GF-D8 (cell line): ENCODE measurements around the gene ETV3L.
"Not testable (repeated sequence)": the region's sequence is repeated elsewhere in the genome, so short reads cannot be mapped to it uniquely, and the experiment has no call there.

Source experiments
- DNase-seq: peaks from one replicate; lab custom pipeline; 2025; lab: John Stamatoyannopoulos, UW

The ETV3L gene

GRCh38 chr1:157105298-157105987 lies 5.8 kb upstream of the ETV3L start:
- DNase-seq = no peak

- no peak for DNase-seq
These were observed 5.1 kb upstream of the ETV3L start for GRCh38 chr1:157104598-157105293.

- DNase-seq = no peak
These were observed 3.7 kb upstream of the ETV3L start for GRCh38 chr1:157103268-157103667.

GRCh38 chr1:157101149-157101548 lies 1.5 kb upstream of the ETV3L start:
- DNase-seq = no peak

- not testable (repeated sequence) for DNase-seq
These were observed 498 bp downstream of the ETV3L start for GRCh38 chr1:157098987-157099632.

- DNase-seq = no peak
These were observed 1.1 kb downstream of the ETV3L start for GRCh38 chr1:157098519-157098918.

- DNase-seq = no peak
These were observed 1.9 kb downstream of the ETV3L start for GRCh38 chr1:157097692-157098091.

- DNase-seq = no peak
These were observed 2.7 kb downstream of the ETV3L start for GRCh38 chr1:157096881-157097280.

GRCh38 chr1:157095551-157095950 lies 4.1 kb downstream of the ETV3L start:
- DNase-seq = no peak

GRCh38 chr1:157095091-157095490 lies 4.5 kb downstream of the ETV3L start:
- no peak for DNase-seq

GRCh38 chr1:157092831-157093230 lies 6.8 kb downstream of the ETV3L start:
- no peak for DNase-seq

- no peak for DNase-seq
These were observed 7.8 kb downstream of the ETV3L start for GRCh38 chr1:157091668-157092273.

- no peak for DNase-seq
These were observed 8.4 kb downstream of the ETV3L start for GRCh38 chr1:157091186-157091585.

- no peak for DNase-seq
These were observed 8.8 kb downstream of the ETV3L start for GRCh38 chr1:157090771-157091170.

- no peak for DNase-seq
These were observed 9.4 kb downstream of the ETV3L start for GRCh38 chr1:157090196-157090647.

GRCh38 chr1:157089789-157090188 lies 9.8 kb downstream of the ETV3L start:
- no peak for DNase-seq

- no peak for DNase-seq
These were observed 11.0 kb downstream of the ETV3L start for GRCh38 chr1:157088607-157089006.

- no peak for DNase-seq
These were observed 12.6 kb downstream of the ETV3L start for GRCh38 chr1:157087030-157087429.

GRCh38 chr1:157086299-157086698 lies 13.3 kb downstream of the ETV3L start:
- DNase-seq = no peak

- DNase-seq = peak; percentile 49
These were observed 14.2 kb downstream of the ETV3L start for GRCh38 chr1:157085421-157085820.

GRCh38 chr1:157084720-157085119 lies 14.9 kb downstream of the ETV3L start:
- no peak for DNase-seq

- DNase-seq = no peak
These were observed 17.9 kb downstream of the ETV3L start for GRCh38 chr1:157081707-157082106.

GRCh38 chr1:157080714-157081113 lies 18.9 kb downstream of the ETV3L start:
- DNase-seq = no peak
